ENCODE measurements around the gene TRAF3IP3.

DNA sequence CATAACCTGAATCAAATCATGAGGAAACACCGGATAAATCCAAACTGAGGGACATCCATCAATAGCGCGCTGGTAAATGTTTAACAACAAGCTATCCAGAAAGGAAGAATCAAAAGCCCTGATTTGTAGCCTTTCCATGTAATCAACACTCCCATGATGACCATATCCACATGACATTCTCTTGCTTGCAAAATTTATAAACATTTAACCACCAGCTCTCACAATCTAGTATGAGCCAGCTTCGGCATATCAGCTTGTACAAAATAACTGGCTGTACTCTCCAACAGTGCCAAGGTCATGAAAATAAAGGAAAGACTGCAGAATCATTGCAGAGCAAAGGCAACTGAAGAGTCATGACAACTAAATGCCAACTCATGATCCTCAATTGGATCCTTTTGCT is 35.5 kb upstream of the TRAF3IP3 start:
- TF ChIP-seq, protein P1, sequence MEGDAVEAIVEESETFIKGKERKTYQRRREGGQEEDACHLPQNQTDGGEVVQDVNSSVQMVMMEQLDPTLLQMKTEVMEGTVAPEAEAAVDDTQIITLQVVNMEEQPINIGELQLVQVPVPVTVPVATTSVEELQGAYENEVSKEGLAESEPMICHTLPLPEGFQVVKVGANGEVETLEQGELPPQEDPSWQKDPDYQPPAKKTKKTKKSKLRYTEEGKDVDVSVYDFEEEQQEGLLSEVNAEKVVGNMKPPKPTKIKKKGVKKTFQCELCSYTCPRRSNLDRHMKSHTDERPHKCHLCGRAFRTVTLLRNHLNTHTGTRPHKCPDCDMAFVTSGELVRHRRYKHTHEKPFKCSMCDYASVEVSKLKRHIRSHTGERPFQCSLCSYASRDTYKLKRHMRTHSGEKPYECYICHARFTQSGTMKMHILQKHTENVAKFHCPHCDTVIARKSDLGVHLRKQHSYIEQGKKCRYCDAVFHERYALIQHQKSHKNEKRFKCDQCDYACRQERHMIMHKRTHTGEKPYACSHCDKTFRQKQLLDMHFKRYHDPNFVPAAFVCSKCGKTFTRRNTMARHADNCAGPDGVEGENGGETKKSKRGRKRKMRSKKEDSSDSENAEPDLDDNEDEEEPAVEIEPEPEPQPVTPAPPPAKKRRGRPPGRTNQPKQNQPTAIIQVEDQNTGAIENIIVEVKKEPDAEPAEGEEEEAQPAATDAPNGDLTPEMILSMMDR (IDR thresholded peaks at IDR 0.05; ENCODE audit: poor library complexity) = no peak
- TF ChIP-seq EZH2 (IDR thresholded peaks at IDR 0.05; ENCODE audit: borderline replicate concordance) (no peak), EZH2phosphoT487 (IDR thresholded peaks at IDR 0.05; ENCODE audit: low read depth, severe bottlenecking, unreplicated experiment) (no peak)

Measured in hepatocyte (in vitro differentiated cells).